Measurements from ENCODE around the gene ASAP2. TPM values are rescaled to one million over a fixed set of nuclear protein-coding genes. Genes with fewer than 3 reads are reported as not detected.
"Not testable (repeated sequence)": the region's sequence is repeated elsewhere in the genome, so short reads cannot be mapped to it uniquely, and the experiment has no call there.

Gene ASAP2
- total RNA-seq, 1 donor = 66.2 TPM

- H3K79me2 ChIP-seq (ENCODE audit: insufficient read depth, low read length) = no peaks in the 10 kb centered on the region
- no peaks in the 10 kb centered on the region for H3K27me3 ChIP-seq (ENCODE audit: insufficient read depth, low read length)
- H4K20me1 ChIP-seq (ENCODE audit: insufficient read depth, low read length) = no peaks in the 10 kb centered on the region
- DNase-seq (ENCODE audit: insufficient read length, low spot score, missing footprints) = peak; percentile 49
- H3K4me3 ChIP-seq (ENCODE audit: insufficient read depth, low read length) = no peak overlapping the region
- H2AFZ ChIP-seq (ENCODE audit: low read length) = no peak overlapping the region
- H3K9me3 ChIP-seq (ENCODE audit: low read depth, low read length) = no peaks in the 10 kb centered on the region
- H3K36me3 ChIP-seq (ENCODE audit: insufficient read depth, low read length) = peaks cover 70% of the 10 kb centered on the region
- TF ChIP-seq CTCF (IDR thresholded peaks at IDR 0.05; ENCODE audit: extremely low read depth, low read depth, low read length) = no peak
- H3K27ac ChIP-seq (ENCODE audit: low read depth, low read length) = no peak overlapping the region
- no peak overlapping the region for H3K4me2 ChIP-seq (ENCODE audit: insufficient read depth, low read length)
- no peaks in the 10 kb centered on the region for H3K4me1 ChIP-seq (ENCODE audit: insufficient read depth, low read length)
Observed at GRCh38 chr2:9391961-9392720, 185.5 kb downstream of the ASAP2 start.

GRCh38 chr2:9392898-9393765, 186.5 kb downstream of the ASAP2 start:
- DNase-seq (ENCODE audit: insufficient read length, low spot score, missing footprints) = peak; percentile 91
- Histone ChIP-seq H3K4me3 (ENCODE audit: insufficient read depth, low read length) (no peak overlapping the region), H3K36me3 (ENCODE audit: insufficient read depth, low read length) (peaks cover 65% of the 10 kb centered on the region), H3K79me2 (ENCODE audit: insufficient read depth, low read length) (no peaks in the 10 kb centered on the region), H3K9me3 (ENCODE audit: low read depth, low read length) (no peaks in the 10 kb centered on the region), H3K27me3 (ENCODE audit: insufficient read depth, low read length) (no peaks in the 10 kb centered on the region), H3K4me2 (ENCODE audit: insufficient read depth, low read length) (no peak overlapping the region), H2AFZ (ENCODE audit: low read length) (peak overlapping the region; percentile 29), H3K4me1 (ENCODE audit: insufficient read depth, low read length) (no peaks in the 10 kb centered on the region), H4K20me1 (ENCODE audit: insufficient read depth, low read length) (no peaks in the 10 kb centered on the region), H3K27ac (ENCODE audit: low read depth, low read length) (no peak overlapping the region)
- no peak for TF ChIP-seq CTCF (IDR thresholded peaks at IDR 0.05; ENCODE audit: extremely low read depth, low read depth, low read length)

- TF ChIP-seq CTCF (IDR thresholded peaks at IDR 0.05; ENCODE audit: extremely low read depth, low read depth, low read length) = no peak
- Histone ChIP-seq H3K27ac (ENCODE audit: low read depth, low read length) (no peak overlapping the region), H3K4me3 (ENCODE audit: insufficient read depth, low read length) (no peak overlapping the region), H3K9me3 (ENCODE audit: low read depth, low read length) (no peaks in the 10 kb centered on the region), H4K20me1 (ENCODE audit: insufficient read depth, low read length) (no peaks in the 10 kb centered on the region), H3K4me2 (ENCODE audit: insufficient read depth, low read length) (no peak overlapping the region), H2AFZ (ENCODE audit: low read length) (no peak overlapping the region), H3K4me1 (ENCODE audit: insufficient read depth, low read length) (no peaks in the 10 kb centered on the region), H3K79me2 (ENCODE audit: insufficient read depth, low read length) (no peaks in the 10 kb centered on the region), H3K27me3 (ENCODE audit: insufficient read depth, low read length) (no peaks in the 10 kb centered on the region), H3K36me3 (ENCODE audit: insufficient read depth, low read length) (peaks cover 58% of the 10 kb centered on the region)
- DNase-seq (ENCODE audit: insufficient read length, low spot score, missing footprints) = peak; percentile 54
Observed at GRCh38 chr2:9394816-9395215, 188.2 kb downstream of the ASAP2 start.

GRCh38 chr2:9397201-9397600, 190.6 kb downstream of the ASAP2 start:
- Histone ChIP-seq H3K27me3 (ENCODE audit: insufficient read depth, low read length) (no peaks in the 10 kb centered on the region), H2AFZ (ENCODE audit: low read length) (no peak overlapping the region), H4K20me1 (ENCODE audit: insufficient read depth, low read length) (no peaks in the 10 kb centered on the region), H3K4me1 (ENCODE audit: insufficient read depth, low read length) (no peaks in the 10 kb centered on the region), H3K79me2 (ENCODE audit: insufficient read depth, low read length) (no peaks in the 10 kb centered on the region), H3K9me3 (ENCODE audit: low read depth, low read length) (no peaks in the 10 kb centered on the region), H3K4me3 (ENCODE audit: insufficient read depth, low read length) (no peak overlapping the region), H3K4me2 (ENCODE audit: insufficient read depth, low read length) (no peak overlapping the region), H3K27ac (ENCODE audit: low read depth, low read length) (no peak overlapping the region), H3K36me3 (ENCODE audit: insufficient read depth, low read length) (peaks cover 57% of the 10 kb centered on the region)
- DNase-seq (ENCODE audit: insufficient read length, low spot score, missing footprints) = peak; percentile 32
- no peak for TF ChIP-seq CTCF (IDR thresholded peaks at IDR 0.05; ENCODE audit: extremely low read depth, low read depth, low read length)

- not testable (repeated sequence) for H3K4me3 ChIP-seq (ENCODE audit: insufficient read depth, low read length); DNase-seq (ENCODE audit: insufficient read length, low spot score, missing footprints); H3K27ac ChIP-seq (ENCODE audit: low read depth, low read length); H3K4me2 ChIP-seq (ENCODE audit: insufficient read depth, low read length); H3K4me1 ChIP-seq (ENCODE audit: insufficient read depth, low read length); H3K27me3 ChIP-seq (ENCODE audit: insufficient read depth, low read length); H4K20me1 ChIP-seq (ENCODE audit: insufficient read depth, low read length); H3K9me3 ChIP-seq (ENCODE audit: low read depth, low read length); H2AFZ ChIP-seq (ENCODE audit: low read length); H3K79me2 ChIP-seq (ENCODE audit: insufficient read depth, low read length)
- H3K36me3 ChIP-seq (ENCODE audit: insufficient read depth, low read length) = peaks cover 56% of the 10 kb centered on the region
Observed at GRCh38 chr2:9398251-9398650, 191.6 kb downstream of the ASAP2 start.

All from osteoblast (primary cell).